GM19025 (cell line): ENCODE measurements around the gene MYO16.

Experiments used
- ATAC-seq: cut with Tn5 transposase; IDR thresholded peaks from one replicate; pipeline ENCODE4 v1.9.1; 2021; ENCODE audit warnings: mild to moderate bottlenecking, low read depth, moderate library complexity; ENCODE audit not compliant: unreplicated experiment

Gene MYO16

GRCh38 chr13:109160357-109160756 lies 530.9 kb downstream of the MYO16 start:
- peak; percentile 19 for ATAC-seq

- peak; percentile 34 for ATAC-seq
These were observed 531.7 kb downstream of the MYO16 start for GRCh38 chr13:109160887-109161669.

GRCh38 chr13:109162248-109163036 lies 533.0 kb downstream of the MYO16 start:
- ATAC-seq = peak; percentile 73

GRCh38 chr13:109163037-109163379 lies 533.6 kb downstream of the MYO16 start:
- no peak for ATAC-seq

GRCh38 chr13:109165417-109165904 lies 536.0 kb downstream of the MYO16 start:
- no peak for ATAC-seq

GRCh38 chr13:109166804-109167203 lies 537.4 kb downstream of the MYO16 start:
- peak; percentile 30 for ATAC-seq

GRCh38 chr13:109172136-109172535 lies 542.7 kb downstream of the MYO16 start:
- ATAC-seq = no peak

GRCh38 chr13:109175666-109176065 lies 546.3 kb downstream of the MYO16 start:
- no peak for ATAC-seq

GRCh38 chr13:109180905-109181425 lies 551.6 kb downstream of the MYO16 start:
- no peak for ATAC-seq

GRCh38 chr13:109182777-109183465 lies 553.5 kb downstream of the MYO16 start:
- ATAC-seq = no peak

GRCh38 chr13:109191413-109191812 lies 562.0 kb downstream of the MYO16 start:
- ATAC-seq = no peak

- ATAC-seq = no peak
These were observed 562.9 kb downstream of the MYO16 start for GRCh38 chr13:109192306-109192705.

GRCh38 chr13:109196948-109197347 lies 567.5 kb downstream of the MYO16 start:
- no peak for ATAC-seq

- no peak for ATAC-seq
These were observed 569.2 kb downstream of the MYO16 start for GRCh38 chr13:109198585-109198984.

GRCh38 chr13:109199280-109199679 lies 569.9 kb downstream of the MYO16 start:
- ATAC-seq = no peak

GRCh38 chr13:109200556-109200955 lies 571.1 kb downstream of the MYO16 start:
- ATAC-seq = no peak

- ATAC-seq = no peak
These were observed 574.2 kb downstream of the MYO16 start for GRCh38 chr13:109203587-109203986.

- no peak for ATAC-seq
These were observed 574.8 kb downstream of the MYO16 start for GRCh38 chr13:109204252-109204651.

GRCh38 chr13:109204657-109205056 lies 575.2 kb downstream of the MYO16 start:
- no peak for ATAC-seq

- no peak for ATAC-seq
These were observed 575.9 kb downstream of the MYO16 start for GRCh38 chr13:109205315-109205714.

GRCh38 chr13:109206616-109207015 lies 577.2 kb downstream of the MYO16 start:
- no peak for ATAC-seq
